SK-N-SH treated with all-trans-retinoic acid at 6 μM for 48 hours (cell line): Measurements from ENCODE around the gene CALML6.

Experiments
- ARNTL ChIP-seq: fragments of 450-650 bp; formaldehyde crosslinking; IDR thresholded peaks from 2 replicates; pipeline ENCODE4 v1.5.0; 2020; ENCODE audit warnings: low read depth, mild to moderate bottlenecking, moderate library complexity, borderline replicate concordance
- BACH2 ChIP-seq: fragments of 250-450 bp; sonication (Bioruptor Pico); IDR thresholded peaks from 2 replicates; pipeline ENCODE4 v1.9.0; 2021; ENCODE audit warnings: mild to moderate bottlenecking, borderline replicate concordance
- CSDC2 ChIP-seq: fragments of 250-450 bp; sonication (Bioruptor Pico); IDR thresholded peaks from 2 replicates; pipeline ENCODE4 v1.5.0; 2020; ENCODE audit warnings: mild to moderate bottlenecking, moderate library complexity
- ESRRG ChIP-seq: fragments of 250-450 bp; sonication (Bioruptor Pico); IDR thresholded peaks from 2 replicates; pipeline ENCODE4 v1.6.1; 2021; ENCODE audit warnings: mild to moderate bottlenecking
- GLIS3 ChIP-seq: fragments of 250-450 bp; sonication (Bioruptor Pico); IDR thresholded peaks from 2 replicates; pipeline ENCODE4 v1.5.0; 2020; ENCODE audit warnings: mild to moderate bottlenecking, moderate library complexity
- ISL1 ChIP-seq: fragments of 250-450 bp; sonication (Bioruptor Pico); IDR thresholded peaks from 2 replicates; pipeline ENCODE4 v2.1.2; 2022; ENCODE audit warnings: mild to moderate bottlenecking, moderate library complexity
- RARB ChIP-seq: fragments of 250-450 bp; sonication (Bioruptor Pico); IDR thresholded peaks from 2 replicates; pipeline ENCODE4 v1.8.0; 2021; ENCODE audit warnings: mild to moderate bottlenecking, moderate library complexity
- SNAI2 ChIP-seq: fragments of 250-450 bp; sonication (Bioruptor Pico); IDR thresholded peaks from 2 replicates; pipeline ENCODE4 v1.5.0; 2020; ENCODE audit warnings: mild to moderate bottlenecking, moderate library complexity
- ZNF8 ChIP-seq: fragments of 450-650 bp; formaldehyde crosslinking; IDR thresholded peaks from 2 replicates; pipeline ENCODE4 v1.5.0; 2020; ENCODE audit warnings: mild to moderate bottlenecking, moderate library complexity
- TF ChIP-seq, protein P1 (sequence below): fragments of 250-450 bp; sonication (Bioruptor Pico); IDR thresholded peaks from 2 replicates; pipeline ENCODE4 v1.5.1; 2021; ENCODE audit warnings: mild to moderate bottlenecking, moderate library complexity
- TF ChIP-seq, protein P2 (sequence below): fragments of 250-450 bp; sonication (Bioruptor Pico); IDR thresholded peaks from 2 replicates; pipeline ENCODE4 v1.5.0; 2020; ENCODE audit warnings: mild to moderate bottlenecking, moderate library complexity
- TF ChIP-seq, protein P3 (sequence below): fragments of 250-450 bp; sonication (Bioruptor Pico); IDR thresholded peaks from 2 replicates; pipeline ENCODE4 v1.8.0; 2020; ENCODE audit warnings: mild to moderate bottlenecking, moderate library complexity, borderline replicate concordance

DNA sequence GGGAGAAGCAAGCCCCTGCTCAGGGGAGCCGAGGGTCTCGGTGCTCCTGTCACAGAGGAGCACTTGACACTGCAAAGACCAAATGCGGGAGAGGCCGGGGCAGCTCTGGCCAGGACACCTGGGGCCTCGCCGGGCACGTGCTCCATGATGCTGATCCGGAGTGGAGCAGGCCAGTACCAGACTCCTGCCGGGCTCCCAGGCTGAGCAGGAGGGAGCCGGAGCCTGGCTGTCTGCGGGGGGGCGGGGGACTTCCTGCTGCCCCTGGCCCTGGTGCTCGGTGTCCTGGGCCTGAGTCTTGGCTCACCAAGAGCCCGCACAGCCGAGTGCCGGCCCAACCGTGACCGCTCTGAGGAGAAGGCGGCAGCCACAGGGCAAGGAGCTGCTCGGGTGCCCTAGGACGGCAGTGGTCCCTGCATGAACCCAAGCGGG lies 42.5 kb downstream of the CALML6 start:
- TF ChIP-seq BACH2 (CRISPR knock-in tag) (no peak), ZNF8 (CRISPR knock-in tag) (no peak), ARNTL (no peak), SNAI2 (no peak), GLIS3 (CRISPR knock-in tag) (no peak), RARB (CRISPR knock-in tag) (no peak), ESRRG (CRISPR knock-in tag) (no peak), ISL1 (CRISPR knock-in tag) (no peak), CSDC2 (CRISPR knock-in tag) (no peak)
- TF ChIP-seq, protein P1, sequence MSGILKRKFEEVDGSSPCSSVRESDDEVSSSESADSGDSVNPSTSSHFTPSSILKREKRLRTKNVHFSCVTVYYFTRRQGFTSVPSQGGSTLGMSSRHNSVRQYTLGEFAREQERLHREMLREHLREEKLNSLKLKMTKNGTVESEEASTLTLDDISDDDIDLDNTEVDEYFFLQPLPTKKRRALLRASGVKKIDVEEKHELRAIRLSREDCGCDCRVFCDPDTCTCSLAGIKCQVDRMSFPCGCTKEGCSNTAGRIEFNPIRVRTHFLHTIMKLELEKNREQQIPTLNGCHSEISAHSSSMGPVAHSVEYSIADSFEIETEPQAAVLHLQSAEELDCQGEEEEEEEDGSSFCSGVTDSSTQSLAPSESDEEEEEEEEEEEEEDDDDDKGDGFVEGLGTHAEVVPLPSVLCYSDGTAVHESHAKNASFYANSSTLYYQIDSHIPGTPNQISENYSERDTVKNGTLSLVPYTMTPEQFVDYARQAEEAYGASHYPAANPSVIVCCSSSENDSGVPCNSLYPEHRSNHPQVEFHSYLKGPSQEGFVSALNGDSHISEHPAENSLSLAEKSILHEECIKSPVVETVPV (CRISPR knock-in tag), result no peak
- TF ChIP-seq, protein P2, sequence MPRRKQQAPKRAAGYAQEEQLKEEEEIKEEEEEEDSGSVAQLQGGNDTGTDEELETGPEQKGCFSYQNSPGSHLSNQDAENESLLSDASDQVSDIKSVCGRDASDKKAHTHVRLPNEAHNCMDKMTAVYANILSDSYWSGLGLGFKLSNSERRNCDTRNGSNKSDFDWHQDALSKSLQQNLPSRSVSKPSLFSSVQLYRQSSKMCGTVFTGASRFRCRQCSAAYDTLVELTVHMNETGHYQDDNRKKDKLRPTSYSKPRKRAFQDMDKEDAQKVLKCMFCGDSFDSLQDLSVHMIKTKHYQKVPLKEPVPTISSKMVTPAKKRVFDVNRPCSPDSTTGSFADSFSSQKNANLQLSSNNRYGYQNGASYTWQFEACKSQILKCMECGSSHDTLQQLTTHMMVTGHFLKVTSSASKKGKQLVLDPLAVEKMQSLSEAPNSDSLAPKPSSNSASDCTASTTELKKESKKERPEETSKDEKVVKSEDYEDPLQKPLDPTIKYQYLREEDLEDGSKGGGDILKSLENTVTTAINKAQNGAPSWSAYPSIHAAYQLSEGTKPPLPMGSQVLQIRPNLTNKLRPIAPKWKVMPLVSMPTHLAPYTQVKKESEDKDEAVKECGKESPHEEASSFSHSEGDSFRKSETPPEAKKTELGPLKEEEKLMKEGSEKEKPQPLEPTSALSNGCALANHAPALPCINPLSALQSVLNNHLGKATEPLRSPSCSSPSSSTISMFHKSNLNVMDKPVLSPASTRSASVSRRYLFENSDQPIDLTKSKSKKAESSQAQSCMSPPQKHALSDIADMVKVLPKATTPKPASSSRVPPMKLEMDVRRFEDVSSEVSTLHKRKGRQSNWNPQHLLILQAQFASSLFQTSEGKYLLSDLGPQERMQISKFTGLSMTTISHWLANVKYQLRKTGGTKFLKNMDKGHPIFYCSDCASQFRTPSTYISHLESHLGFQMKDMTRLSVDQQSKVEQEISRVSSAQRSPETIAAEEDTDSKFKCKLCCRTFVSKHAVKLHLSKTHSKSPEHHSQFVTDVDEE (CRISPR knock-in tag), result no peak
- TF ChIP-seq, protein P3, sequence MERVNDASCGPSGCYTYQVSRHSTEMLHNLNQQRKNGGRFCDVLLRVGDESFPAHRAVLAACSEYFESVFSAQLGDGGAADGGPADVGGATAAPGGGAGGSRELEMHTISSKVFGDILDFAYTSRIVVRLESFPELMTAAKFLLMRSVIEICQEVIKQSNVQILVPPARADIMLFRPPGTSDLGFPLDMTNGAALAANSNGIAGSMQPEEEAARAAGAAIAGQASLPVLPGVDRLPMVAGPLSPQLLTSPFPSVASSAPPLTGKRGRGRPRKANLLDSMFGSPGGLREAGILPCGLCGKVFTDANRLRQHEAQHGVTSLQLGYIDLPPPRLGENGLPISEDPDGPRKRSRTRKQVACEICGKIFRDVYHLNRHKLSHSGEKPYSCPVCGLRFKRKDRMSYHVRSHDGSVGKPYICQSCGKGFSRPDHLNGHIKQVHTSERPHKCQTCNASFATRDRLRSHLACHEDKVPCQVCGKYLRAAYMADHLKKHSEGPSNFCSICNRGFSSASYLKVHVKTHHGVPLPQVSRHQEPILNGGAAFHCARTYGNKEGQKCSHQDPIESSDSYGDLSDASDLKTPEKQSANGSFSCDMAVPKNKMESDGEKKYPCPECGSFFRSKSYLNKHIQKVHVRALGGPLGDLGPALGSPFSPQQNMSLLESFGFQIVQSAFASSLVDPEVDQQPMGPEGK (CRISPR knock-in tag), result no peak
